Measurements from ENCODE around the gene CTDP1.

The CTDP1 gene

DNA sequence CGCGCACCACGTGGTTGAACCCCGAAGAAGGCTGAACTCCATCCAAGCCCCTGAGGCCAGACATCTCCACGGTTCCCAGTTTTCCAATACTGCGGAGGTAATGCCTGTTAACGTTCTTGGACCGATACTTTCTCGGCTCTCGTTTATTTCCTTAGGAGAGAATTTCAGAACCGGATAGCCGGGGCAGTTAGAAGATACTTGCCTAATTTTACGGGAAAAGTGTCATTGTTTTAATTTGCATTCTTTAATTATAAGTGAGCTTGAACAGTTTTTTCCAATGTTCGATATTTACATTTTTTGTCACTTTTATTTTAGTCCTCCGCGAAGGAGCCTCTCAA is 107.9 kb downstream of the CTDP1 start:
- H3K4me3 ChIP-seq, result no peak overlapping the region
- no peak overlapping the region for H3K27ac ChIP-seq

DNA sequence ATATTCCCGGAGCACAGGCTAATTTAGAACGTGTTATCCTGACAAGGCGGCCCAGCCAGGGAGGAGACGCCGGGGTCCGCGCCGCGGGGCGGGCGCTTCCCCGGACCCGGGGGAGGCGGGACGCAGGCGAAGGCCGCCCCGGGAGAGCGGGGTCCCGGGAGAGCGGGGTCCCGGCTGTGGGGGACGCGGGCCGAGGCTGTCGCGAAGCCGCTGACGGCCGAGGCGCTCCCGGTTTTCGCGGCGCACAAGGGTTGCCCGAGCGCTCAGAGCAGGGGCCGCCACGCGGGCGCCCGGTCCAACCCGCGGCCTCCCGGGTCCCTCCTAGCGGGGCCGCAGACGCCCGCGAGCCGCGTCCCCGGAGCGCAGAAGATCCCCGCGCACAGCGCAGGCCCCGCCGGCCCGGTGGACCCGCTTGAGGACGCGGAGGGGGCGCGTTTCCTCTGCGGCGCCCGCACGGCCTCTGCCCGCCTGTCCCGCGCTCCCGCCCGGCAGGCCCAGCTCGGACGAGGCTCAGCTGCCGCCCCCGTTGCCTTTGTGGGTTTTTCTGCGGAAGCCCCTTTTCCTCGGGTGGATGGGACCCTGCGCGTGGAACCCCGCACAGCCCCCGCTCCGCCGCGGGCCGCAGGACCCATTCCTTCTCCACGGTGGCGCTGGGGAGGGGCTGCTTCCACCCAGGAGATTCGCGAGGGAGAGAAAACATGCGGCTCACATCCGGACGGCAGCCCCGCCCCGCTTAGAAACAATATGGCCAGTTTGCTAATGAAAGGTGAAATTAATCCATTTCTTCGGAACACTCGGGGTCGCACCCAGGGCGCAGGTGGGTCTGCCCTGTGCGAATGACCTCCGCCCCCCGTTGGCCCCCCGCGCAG is 108.5 kb downstream of the CTDP1 start:
- Histone ChIP-seq H3K4me3 (peak overlapping the region in 2 of 7 experiments; percentile 13 to 14), H3K27ac (no peak overlapping the region)

DNA sequence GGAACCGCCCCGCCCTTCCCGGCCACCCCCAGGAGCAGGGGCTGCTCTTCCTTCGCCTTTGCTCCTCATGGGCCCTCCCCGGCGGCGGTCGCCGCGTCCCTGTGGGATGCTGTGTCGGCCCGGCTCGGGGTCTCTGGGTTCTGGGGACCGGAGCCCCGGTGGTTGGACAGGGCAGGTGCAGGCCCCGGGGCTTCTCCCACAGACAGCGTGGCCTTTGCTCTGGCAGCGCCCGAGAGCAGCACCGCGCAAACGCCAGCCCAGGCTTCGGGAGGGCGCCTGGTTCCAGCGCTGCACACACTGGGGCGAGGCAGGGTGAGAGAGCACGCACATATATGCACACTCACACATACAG is 109.1 kb downstream of the CTDP1 start:
- Histone ChIP-seq H3K4me3 (no peak overlapping the region), H3K27ac (no peak overlapping the region)

DNA sequence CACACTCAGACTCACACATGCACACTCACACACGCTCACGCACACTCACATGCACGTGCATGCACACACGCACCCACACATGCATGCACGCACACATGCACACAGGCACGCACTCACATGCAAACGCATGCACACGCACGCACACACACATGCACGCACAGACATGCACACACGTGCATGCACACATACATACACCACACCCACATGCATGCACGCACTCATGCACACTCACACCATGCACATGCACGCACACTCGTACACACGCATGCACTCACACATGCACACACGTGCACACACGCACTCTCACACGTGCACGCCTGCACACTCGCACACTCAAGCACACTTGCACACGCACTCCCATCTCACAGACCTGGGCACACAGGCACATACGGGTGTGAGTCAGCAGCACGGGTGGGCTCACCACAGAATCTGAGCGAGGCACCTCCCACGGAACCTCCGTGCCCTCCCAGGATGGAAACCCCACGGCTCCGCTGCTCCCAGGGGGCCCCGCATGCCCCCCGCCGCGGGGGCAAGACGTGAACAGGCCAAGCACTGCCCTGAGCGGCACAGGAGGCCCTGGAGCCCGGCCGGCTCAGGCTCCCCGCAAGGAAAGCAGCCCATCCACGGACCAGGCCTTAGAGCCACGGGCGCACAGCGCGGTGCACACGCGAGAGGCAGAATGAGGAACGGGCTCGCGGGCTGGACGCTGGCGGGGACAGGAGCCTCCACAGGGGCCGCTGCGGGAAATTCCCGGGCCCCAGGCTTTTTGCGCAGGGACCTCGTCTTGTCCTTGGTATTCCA is 109.7 kb downstream of the CTDP1 start:
- no peak overlapping the region for H3K27ac ChIP-seq
- H3K4me3 ChIP-seq, result no peak overlapping the region

DNA sequence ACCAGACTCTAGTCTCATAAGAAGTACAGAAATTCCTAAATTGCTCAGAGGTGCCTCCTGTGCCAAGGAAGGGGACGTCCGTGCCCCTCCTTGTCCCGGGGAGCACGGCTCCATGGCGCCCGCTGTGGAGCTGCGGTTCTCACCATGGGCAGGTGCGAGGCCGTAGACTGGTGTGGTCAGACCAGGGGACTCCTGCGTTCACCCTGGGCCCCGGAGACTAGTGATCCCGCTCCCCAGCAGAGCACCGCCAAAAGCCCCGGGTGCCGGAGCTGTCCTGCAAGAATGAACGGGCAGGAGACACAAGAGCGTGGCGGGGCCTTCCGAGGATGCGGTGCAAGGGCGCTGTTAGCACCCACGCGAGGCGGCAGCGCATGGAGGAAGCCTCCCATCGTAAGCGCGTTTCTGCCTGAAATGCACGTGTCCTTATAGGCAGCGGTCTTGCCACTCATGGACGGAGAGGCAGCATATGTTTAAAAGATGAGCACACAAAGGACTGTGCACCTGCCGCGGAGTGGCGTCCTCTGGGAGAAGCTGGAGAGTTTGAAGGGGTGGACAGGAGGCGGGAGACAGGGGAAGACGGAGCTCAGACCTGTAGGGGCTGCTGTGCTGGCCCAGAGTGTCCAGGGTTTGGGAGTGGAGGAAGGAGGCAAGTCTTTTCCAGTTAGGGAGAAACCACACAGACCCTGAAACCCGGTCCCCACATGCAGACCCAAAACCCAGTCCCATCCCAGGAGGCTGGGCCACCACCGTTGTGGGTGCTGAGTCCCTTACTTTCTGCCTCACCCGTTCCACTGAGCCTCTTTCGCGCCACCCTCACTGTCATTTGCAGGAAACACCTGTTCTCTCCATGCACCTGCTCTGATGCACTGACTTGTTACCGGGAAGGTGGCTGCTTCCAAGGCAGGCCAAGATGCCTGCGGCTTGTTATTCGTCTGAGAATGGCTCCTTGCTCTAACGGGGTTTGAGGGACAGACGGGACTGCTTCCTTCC is 110.6 kb downstream of the CTDP1 start:
- Histone ChIP-seq H3K4me3 (no peak overlapping the region), H3K27ac (no peak overlapping the region)

DNA sequence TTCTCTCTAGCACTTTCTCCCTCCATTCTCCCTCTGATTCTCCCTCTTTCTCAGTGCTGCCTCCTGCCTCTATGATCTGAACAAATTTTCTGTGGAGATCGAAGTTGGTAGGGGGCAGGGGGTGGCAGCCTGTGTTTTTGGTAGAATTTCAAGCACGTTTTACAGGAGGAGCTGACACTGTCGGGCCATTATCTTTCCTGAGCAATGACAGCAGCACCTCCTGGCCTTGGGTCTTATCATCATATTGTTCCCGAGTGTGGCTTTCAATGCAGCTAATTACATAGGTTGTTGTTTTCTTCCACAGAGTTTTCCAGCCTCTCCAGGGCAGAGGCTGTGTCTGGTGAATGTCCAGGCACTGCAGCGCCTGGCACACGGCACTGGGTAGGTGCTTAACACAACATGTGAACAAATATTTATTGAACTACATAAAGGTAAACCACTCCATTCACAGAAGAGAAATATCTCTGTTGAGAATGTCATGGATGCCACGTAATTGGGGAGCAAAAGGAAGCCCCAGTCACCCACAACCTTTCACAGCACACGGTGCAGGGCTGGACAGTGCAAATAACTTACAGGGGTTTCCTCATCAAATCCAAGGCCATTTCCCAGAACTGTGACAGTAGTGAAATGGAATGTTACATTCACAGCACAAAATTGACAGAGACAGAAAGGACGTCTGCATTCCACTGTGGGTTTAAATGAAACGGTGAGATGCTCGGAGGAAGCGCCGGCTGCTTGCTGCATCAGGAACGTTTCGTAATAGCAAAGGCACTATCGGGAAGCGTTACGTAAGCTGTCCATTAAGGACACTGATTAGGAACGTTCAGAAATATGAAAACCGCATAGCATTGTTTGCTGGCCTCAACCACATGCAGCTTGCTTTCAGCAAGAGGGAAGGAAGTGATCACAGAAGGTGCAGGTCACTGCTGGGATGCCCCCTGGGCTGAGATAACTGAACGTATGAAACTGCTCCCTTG is 111.7 kb downstream of the CTDP1 start:
- Histone ChIP-seq H3K27ac (peak overlapping the region in 3 of 21 experiments; percentile 0 to 29 (median 5)), H3K4me3 (no peak overlapping the region)

DNA sequence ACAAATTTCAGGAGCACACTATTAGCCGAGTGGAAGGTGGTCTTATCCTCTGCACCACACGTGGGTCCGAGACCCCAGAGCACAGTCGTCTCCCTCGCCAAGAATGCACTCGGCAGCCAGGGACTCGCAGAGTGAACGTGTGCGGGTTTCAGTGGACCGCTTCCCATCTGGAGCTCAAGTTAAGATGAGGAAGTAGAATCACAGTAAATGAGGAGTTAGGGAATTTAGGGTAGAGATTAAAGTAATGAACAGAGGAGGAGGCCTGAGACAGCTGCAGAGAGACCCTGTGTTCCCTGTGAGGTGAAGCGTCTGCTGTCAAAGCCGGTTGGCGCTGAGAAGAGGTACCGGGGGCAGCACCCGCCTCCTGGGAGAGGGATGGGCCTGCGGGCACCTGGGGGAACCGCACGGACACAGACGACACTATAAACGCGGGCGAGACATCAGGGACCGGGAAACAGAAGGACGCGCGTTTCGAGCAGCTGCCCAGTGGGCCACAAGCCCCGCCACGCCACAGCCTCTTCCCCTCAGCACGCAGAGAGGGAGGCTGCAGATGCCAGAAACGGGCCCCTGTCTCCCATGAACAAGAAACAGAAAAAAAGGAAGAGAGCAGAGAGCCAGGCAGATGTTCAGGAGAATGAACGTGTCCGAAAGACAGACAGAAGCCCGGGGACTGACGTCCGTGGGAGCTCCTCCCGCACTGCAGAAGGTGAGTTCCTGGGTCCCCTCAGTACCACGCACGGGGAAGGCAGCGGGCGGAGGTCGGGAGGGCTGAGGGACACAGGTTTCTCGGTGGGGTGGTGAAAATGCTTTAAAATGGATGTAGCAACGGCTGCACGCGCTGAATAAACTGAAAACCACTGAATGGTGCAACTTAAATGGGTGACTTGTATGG is 112.7 kb downstream of the CTDP1 start:
- H3K4me3 ChIP-seq, result no peak overlapping the region
- peak overlapping the region in 1 of 21 experiments; percentile 27 for H3K27ac ChIP-seq

DNA sequence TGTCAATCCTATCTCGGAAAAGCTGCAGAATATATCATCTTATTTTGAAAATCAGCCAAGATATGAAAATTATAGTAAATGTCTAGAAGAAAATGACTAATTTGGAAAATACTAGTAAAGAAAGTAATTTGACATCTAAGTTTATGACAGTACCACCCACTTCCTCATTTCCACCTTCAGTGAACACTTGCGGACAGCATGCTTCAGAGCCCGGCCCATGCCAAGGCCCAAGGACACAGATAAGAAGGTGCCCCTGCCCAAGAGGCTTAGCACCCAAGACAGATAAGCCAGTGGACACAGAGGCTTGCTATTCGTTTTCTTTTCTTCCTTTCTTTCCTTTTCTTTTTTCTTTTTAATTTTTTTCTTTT is 113.4 kb downstream of the CTDP1 start:
- Histone ChIP-seq H3K27ac (no peak overlapping the region), H3K4me3 (no peak overlapping the region)

DNA sequence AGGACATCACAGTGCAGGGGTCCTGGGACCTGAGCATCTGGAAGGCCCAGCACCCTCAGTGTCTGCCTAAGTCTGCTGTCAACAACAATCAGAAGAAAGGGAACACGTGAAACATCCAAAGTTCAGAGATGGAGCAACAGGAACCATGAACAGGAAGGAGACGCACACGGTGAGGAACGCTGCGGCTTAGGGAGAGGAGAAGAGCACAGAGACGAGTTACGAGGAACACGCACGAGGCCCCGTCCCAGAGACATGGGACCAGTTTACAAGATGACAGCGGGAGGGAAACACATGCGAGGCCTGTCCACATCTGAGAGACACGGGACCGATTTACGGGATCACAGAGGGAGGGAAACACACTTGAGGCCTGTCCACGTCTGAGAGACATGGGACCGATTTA is 115.2 kb downstream of the CTDP1 start:
- no peak overlapping the region for H3K27ac ChIP-seq

DNA sequence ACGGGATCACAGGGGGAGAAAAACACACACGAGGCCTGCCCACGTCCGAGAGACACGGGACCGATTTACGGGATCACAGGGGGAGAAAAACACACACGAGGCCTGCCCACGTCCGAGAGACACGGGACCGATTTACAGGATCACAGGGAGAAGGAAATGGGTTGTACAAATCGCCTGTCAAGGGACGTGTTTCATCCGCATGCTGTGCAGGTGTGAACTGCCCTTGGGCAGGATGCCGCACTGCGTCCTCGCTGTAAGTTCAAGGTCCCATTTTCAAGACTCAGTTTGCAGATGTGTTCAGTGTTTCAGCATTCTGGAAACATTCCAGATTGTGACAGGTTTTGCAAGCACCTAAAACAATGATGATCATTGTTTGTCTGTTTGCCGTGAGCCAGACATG is 115.8 kb downstream of the CTDP1 start:
- H3K27ac ChIP-seq, result no peak overlapping the region

More for the DNA sequence above, 115.2 kb downstream of the CTDP1 start:
- H3K4me3 ChIP-seq, result no peak overlapping the region

DNA sequence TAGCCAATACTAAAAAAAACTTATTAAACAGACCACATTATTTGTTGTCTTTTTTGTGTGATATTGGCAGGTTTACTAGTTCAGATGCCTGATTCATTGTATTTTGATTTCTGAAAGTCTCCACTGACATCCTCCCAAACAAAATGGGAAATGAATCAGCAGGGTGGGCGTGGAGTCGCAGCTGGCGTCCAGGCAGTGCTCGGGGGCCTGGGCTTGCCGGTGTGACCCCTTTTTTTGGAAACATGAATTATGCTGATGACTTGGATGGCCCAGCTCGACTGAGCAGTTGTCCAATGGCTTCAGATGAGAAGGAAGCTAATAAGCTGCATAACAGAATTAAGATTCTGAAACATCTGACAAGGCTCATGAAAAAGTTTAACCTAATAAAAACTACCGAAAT is 116.4 kb downstream of the CTDP1 start:
- Histone ChIP-seq H3K4me3 (no peak overlapping the region), H3K27ac (no peak overlapping the region)

More for the DNA sequence above, 115.8 kb downstream of the CTDP1 start:
- H3K4me3 ChIP-seq, result no peak overlapping the region

DNA sequence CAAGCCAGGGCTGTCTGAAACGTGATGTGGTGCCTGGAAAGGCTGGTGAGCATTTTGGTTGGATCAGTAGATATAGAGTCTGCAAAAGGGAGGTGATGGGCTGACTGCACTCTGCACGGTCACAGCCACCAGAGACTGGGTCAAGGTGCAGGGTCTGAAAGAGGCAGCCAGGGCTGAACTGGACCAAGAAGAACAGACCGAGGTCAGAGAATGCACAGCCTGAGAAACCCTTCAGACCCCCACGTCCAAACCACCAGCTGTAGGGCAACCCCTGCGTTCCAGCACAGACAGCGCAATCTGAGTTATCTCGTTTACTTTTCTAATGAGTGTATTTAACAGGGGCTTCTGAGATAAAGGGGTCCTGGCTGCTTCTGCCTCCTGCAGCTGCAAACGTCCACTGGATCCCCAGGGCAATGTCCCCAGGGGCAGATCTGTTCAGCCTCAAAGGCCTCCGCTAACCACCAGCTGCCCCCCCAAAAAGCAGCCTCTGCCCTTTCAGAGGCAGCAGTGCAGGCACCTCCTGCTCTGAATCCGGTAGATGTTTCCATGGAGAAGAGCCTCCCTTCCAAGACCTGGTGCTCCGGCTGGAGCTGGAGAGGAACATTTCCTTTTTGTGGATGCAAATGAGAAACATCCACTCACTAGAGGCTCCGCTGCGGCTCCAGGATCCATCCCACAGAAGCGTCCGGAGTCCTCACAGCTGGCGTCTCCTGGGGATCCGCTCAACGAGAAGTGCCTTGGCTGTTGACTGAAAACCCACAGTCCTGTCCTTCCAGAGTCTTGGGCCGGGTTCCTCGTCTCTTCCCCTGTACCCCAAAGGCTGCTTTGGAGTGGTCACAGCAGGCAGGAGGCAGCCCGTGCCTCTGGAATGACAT is 117.2 kb downstream of the CTDP1 start:
- Histone ChIP-seq H3K4me3 (no peak overlapping the region), H3K27ac (no peak overlapping the region)

DNA sequence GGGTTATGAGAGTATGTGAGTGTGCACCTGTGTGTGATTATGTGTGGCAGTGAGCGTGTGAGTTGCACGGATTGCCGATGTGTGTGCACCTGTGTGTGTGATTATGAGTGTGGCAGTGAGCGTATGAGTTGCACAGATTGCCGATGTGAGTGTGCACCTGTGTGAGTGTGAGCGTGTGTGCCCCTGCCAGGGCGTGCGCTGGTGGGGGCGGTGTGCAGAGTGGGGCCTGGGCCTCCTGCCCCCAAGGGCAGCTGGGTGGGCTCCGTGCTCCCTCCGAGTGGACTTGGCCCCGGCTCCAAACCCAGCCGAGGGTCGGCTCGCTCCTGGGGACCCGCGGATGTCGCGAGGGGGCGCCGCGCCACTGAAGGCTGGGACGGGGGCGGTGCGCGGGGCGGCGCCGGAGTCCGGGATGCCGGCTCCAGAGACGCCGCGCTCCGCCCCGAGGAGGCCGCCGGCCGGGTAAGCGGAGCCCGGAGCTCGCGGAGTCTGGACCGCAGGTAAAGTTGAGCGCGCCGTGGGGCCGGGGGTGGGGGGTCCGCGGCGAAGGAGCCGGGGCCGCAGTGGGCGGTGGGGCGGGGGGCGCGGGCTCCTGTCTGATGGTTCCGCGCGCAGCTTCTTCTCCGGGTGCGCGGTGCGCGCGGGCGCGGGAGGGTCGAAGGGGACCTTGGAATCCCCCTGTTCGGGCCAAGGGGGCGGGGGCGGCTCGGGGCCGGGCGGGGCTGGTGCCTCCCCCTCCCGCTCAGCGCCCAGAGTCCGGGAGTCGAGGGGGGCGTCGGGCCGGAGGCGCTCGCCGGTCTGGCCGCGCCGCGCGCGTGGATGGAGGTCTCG is 118.1 kb downstream of the CTDP1 start, which contains the start of gene KCNG2:
TSS of gene KCNG2 (plus strand) at position 421 of the 828 bp plus-strand sequence. CDS start 65,730 bp downstream, outside the sequence.
- H3K4me3 ChIP-seq, result peak within 1 kb of the TSS in 6 of 7 experiments; percentile 21 to 41 (median 24)

DNA sequence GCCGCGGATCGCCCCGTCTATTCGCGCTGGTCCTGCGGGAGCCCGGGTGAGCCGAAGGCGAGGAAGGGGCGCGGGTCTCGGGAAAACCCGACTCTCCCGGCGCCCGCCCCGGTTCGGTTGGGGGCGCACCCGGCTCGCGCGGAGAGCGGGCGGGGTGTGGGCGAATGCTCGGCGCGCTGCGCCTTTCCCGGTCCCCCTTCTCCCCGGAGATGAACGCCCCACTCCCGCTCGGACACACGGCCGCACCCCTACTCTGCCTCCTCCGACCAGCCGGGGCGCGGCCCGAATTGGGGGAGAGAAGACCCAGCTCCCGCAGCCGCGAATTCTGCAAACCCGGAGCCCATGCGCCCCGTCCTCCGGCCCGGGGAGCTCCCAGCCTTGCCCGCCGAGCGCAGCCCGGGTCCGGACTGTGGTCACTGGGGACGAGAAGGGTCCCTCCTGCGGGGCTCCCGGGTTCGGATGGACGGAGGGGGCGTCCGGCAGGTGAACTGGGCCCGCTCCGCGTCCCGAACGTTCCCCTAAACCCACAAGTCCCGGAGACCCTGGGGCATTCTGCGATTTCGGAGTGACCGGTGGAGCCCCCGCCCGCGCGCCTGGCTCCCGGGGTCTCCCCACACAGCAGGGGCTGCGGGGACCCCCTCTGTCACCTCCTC is 118.9 kb downstream of the CTDP1 start:
- H3K27ac ChIP-seq, result no peak overlapping the region

More for the DNA sequence above, 118.1 kb downstream of the CTDP1 start, which contains the start of gene KCNG2:
- H3K27ac ChIP-seq, result no peak within 1 kb of the TSS

DNA sequence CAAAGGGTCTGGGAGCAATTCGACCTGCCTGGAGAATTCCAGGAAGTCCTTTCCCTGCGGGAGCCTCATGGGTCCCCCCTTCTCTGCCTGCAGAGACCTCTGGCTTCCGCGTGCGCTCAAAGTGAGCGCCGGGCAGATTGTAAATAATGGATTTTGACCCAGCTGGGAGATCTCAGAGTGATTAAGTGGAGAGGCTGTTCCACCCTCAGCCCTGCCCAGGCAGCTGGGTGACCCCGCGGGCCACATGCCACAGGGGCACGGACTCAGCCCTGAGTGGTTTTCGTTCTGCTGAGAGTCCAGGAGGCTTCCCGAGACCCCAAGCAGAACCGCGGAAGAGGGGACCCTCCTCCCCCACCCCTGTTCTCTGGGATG is 119.4 kb downstream of the CTDP1 start:
- Histone ChIP-seq H3K4me3 (peak overlapping the region in 3 of 7 experiments; percentile 21 to 30 (median 24)), H3K27ac (no peak overlapping the region)

More for the DNA sequence above, 118.9 kb downstream of the CTDP1 start:
- H3K4me3 ChIP-seq, result peak overlapping the region in 5 of 7 experiments; percentile 21 to 41 (median 24)
